Muscle of leg (tissue), 11 donors: ENCODE measurements around the gene ARSK. TPM values are rescaled to one million over a fixed set of nuclear protein-coding genes. Genes with fewer than 3 reads are reported as not detected.
"Not testable (repeated sequence)": the region's sequence is repeated elsewhere in the genome, so short reads cannot be mapped to it uniquely, and the experiment has no call there.

Experiments
- DNase-seq: peaks from one replicate; pipeline ENCODE4 v3.0.0; 2013
- H3K27ac ChIP-seq: one replicate; pipeline ENCODE4 v1.5.1; 2013; ENCODE audit warnings: mild to moderate bottlenecking, low read length, control low read depth
- H3K27me3 ChIP-seq: one replicate; pipeline ENCODE4 v1.6.1; 2013; ENCODE audit warnings: low read length; ENCODE audit not compliant: control insufficient read depth, insufficient read depth
- H3K36me3 ChIP-seq: one replicate; pipeline ENCODE4 v1.6.1; 2013; ENCODE audit warnings: low read length; ENCODE audit not compliant: control insufficient read depth, insufficient read depth
- H3K4me1 ChIP-seq: one replicate; pipeline ENCODE4 v1.6.1; 2013; ENCODE audit warnings: low read length; ENCODE audit not compliant: control insufficient read depth, insufficient read depth
- H3K4me3 ChIP-seq: one replicate; pipeline ENCODE4 v1.5.1; 2013; ENCODE audit warnings: low read length, control low read depth
- H3K9me3 ChIP-seq: replicated peaks from 2 replicates; pipeline ENCODE4 v1.6.1; 2013; ENCODE audit warnings: low read depth, low read length; ENCODE audit not compliant: control insufficient read depth
- WGBS: methylation state at CpG from one replicate; pipeline ENCODE4 v1.1.5; 2013; ENCODE audit warnings: missing lambda C conversion rate; ENCODE audit not compliant: insufficient coverage; 5-methylcytosine and 5-hydroxymethylcytosine counted together
- polyA plus RNA-seq, 8 donors: library from polyadenylated mRNA; unstranded; fragments of 120-200 nt; gene quantifications; one replicate each; pipeline versions ENCODE4 v1.2.1 to v1.2.3, GENCODE V29; 2013; ENCODE audit warnings: inconsistent platforms in 1 of 8, low replicate concordance in 1 of 8; ENCODE audit not compliant: insufficient read length in 8 of 8, insufficient read depth in 1 of 8
- total RNA-seq: library from RNA; stranded (reverse); fragments of 120-200 nt; gene quantifications from one replicate; pipeline ENCODE4 v1.2.4, GENCODE V29; 2013

Gene ARSK
- total and polyA plus RNA-seq, 9 donors, result 7.8 to 11.7 (median 8.9) TPM

GRCh38 chr5:95644351-95645042 is 89.6 kb downstream of the ARSK start:
- no peaks in the 10 kb centered on the region for H3K27me3 ChIP-seq
- H3K9me3 ChIP-seq, result no peaks in the 10 kb centered on the region
- H3K4me1 ChIP-seq, result peaks cover 3% of the 10 kb centered on the region
- DNase-seq, result peak; percentile 77
- H3K4me3 ChIP-seq, result no peak overlapping the region
- no peak overlapping the region for H3K27ac ChIP-seq
- 0% methylated on average over 1 of the region's 4 CpGs for WGBS
- H3K36me3 ChIP-seq, result no peaks in the 10 kb centered on the region

GRCh38 chr5:95646226-95646568 is 91.3 kb downstream of the ARSK start:
- not testable (repeated sequence) for H3K36me3 ChIP-seq, DNase-seq, H3K27me3 ChIP-seq, H3K9me3 ChIP-seq, H3K4me1 ChIP-seq
- Histone ChIP-seq H3K4me3 (peak overlapping the region; percentile 72), H3K27ac (peak overlapping the region; percentile 63)
- WGBS, result 100% methylated on average over 1 of the region's 17 CpGs

- Histone ChIP-seq H3K36me3 (no peaks in the 10 kb centered on the region), H3K4me1 (peaks cover 3% of the 10 kb centered on the region), H3K27me3 (no peaks in the 10 kb centered on the region), H3K9me3 (no peaks in the 10 kb centered on the region), H3K27ac (peak within 1 kb of the TSS; percentile 94), H3K4me3 (peak within 1 kb of the TSS; percentile 72)
- DNase-seq, result peak; percentile 99
- WGBS, result under 1% methylated on average over 59 of the region's 60 CpGs
Measured at GRCh38 chr5:95646569-95647431, 91.9 kb downstream of the ARSK start, which contains the start of gene RFESD. Gene RFESD (plus strand): TSS chr5:95646777. CDS start chr5:95652272, 5,495 bp downstream.

GRCh38 chr5:95647886-95648860 is 93.3 kb downstream of the ARSK start:
- H3K4me1 ChIP-seq, result peaks cover 3% of the 10 kb centered on the region
- H3K36me3 ChIP-seq, result no peaks in the 10 kb centered on the region
- no CpG with 5 or more reads among the region's 12 CpGs for WGBS
- H3K9me3 ChIP-seq, result no peaks in the 10 kb centered on the region
- H3K27me3 ChIP-seq, result no peaks in the 10 kb centered on the region
- no peak overlapping the region for H3K4me3 ChIP-seq
- H3K27ac ChIP-seq, result no peak overlapping the region
- DNase-seq, result no peak

GRCh38 chr5:95649274-95649673 is 94.4 kb downstream of the ARSK start:
- H3K27me3 ChIP-seq, result no peaks in the 10 kb centered on the region
- no peak overlapping the region for H3K27ac ChIP-seq
- peaks cover 3% of the 10 kb centered on the region for H3K4me1 ChIP-seq
- no peak overlapping the region for H3K4me3 ChIP-seq
- no peak for DNase-seq
- no peaks in the 10 kb centered on the region for H3K9me3 ChIP-seq
- H3K36me3 ChIP-seq, result no peaks in the 10 kb centered on the region

- no peak overlapping the region for H3K4me3 ChIP-seq
- no peak for DNase-seq
- peaks cover 3% of the 10 kb centered on the region for H3K4me1 ChIP-seq
Measured at GRCh38 chr5:95649842-95650620, 95.1 kb downstream of the ARSK start.

GRCh38 chr5:95652849-95653248 is 97.9 kb downstream of the ARSK start:
- no peak for DNase-seq
- Histone ChIP-seq H3K9me3 (no peaks in the 10 kb centered on the region), H3K36me3 (no peaks in the 10 kb centered on the region), H3K4me1 (no peaks in the 10 kb centered on the region), H3K27me3 (no peaks in the 10 kb centered on the region), H3K27ac (no peak overlapping the region), H3K4me3 (no peak overlapping the region)
- WGBS, result 100% methylated on average over 1 of the region's 1 CpG

More at GRCh38 chr5:95649842-95650620, 95.1 kb downstream of the ARSK start:
- Histone ChIP-seq H3K9me3 (no peaks in the 10 kb centered on the region), H3K36me3 (no peaks in the 10 kb centered on the region), H3K27ac (no peak overlapping the region), H3K27me3 (no peaks in the 10 kb centered on the region)

GRCh38 chr5:95654196-95654595 is 99.3 kb downstream of the ARSK start:
- Histone ChIP-seq H3K27ac (no peak overlapping the region), H3K4me1 (no peaks in the 10 kb centered on the region), H3K36me3 (no peaks in the 10 kb centered on the region), H3K4me3 (no peak overlapping the region), H3K9me3 (no peaks in the 10 kb centered on the region), H3K27me3 (no peaks in the 10 kb centered on the region)
- no CpG with 5 or more reads among the region's 3 CpGs for WGBS
- no peak for DNase-seq
